NCI-H2196 (cell line): ENCODE data around the gene BCL2L13.

Source experiments
- DNase-seq: peaks from one replicate; lab custom pipeline; 2025; ENCODE audit not compliant: unreplicated experiment; lab: John Stamatoyannopoulos, UW

The BCL2L13 gene

DNA sequence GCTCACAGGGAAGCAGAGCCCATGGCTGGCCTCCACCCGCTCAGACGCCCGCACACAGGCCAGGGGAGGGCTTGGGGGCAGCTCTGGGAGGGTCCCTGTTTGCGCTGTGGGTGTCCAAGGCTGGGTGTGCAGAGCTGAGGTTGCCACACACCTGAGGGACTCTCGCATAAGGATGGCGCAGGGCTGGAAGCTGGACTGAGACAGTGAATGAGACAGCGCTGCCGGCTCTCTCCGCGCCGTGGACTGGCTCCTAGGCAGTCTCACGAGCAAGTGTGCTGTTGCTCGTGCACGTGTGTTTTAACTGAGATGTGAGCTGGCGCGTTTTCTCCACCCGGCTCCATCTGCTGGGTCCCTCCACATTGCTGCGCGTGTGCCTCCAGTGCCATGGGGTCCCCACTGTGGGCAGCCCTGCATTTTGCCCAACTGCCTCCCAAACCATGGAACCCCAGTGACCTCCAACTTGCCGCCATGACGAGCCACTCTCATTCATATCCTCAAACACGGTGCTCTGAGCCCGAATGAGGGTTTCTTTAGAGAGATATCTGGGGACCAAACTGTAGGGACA lies 139.9 kb downstream of the BCL2L13 start:
- DNase-seq: no peak

DNA sequence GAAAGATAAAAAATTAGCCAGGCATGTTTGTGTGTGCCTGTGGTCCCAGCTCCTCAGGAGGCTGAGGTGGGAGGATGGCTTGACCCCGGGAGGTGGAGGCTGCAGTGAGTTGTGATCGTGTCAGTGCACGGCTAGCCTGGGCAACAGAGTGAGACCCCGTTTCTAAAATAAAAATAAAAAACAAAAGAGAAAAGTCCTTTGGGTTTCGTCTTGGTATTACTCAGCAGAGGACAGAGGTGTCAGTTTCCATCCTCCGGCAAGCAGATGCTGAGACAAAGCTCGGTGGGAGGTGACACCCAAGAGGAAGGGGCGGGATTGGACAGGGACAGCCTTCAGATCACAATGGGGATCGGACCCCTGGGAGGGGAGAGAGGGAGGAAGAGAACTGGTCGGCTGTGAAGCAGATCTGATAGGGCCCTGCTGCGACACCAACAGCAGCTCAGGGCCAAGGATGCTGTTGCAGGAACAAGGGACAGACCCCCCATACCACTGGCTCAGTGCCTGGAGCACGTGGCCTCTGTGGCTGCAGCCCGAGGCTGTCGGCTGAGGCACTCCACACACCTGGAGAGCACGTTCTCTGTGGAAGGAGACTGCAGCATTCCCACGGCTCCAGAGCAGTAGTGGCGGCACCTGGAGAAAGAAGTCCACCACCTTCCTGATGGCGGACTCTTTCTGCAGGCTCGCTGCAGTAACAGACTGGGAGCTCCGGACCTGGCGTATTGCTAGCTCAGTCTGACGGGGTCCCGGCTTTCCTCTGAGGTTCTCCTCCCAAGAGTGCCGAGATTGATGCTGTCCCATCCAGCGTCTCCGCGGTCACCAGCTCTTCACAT lies 140.9 kb downstream of the BCL2L13 start:
- no peak for DNase-seq

DNA sequence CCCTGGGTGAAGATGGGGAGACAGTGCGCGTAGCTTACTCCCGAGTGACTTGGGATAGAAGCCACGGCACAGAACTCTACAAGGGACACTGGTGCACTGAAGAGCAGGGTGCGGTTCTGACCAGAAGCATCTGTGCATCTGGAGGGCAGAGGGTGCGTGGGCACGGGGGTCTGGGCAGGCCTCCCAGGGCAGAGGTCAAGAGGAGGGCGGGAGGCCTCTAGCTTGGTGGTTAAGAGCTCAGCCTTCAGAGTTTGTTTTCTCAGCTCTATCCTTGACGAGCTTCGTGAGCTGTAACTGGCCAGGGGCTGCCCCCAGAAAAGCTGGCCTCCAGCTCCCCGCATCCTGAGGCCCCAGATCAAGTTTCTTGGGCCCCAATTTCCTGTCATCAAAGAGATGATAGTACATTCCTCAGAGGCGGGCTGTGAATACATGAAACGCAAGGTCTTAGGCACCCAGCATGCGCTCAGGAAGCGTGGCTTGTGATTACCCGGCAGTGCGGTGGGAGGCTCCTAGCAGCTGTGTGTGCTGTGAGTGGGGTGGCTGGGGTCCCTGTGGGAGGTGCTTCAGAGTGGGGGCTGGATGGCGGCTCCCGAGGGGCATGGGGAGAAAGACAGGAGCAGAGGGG lies 141.7 kb downstream of the BCL2L13 start:
- no peak for DNase-seq
